Nephron progenitor cell (in vitro differentiated cells): ENCODE results near the gene SNAPC5.
"Not testable (repeated sequence)": the region's sequence is repeated elsewhere in the genome, so short reads cannot be mapped to it uniquely, and the experiment has no call there.

ENCODE experiments used
- DNase-seq: peaks from one replicate; pipeline ENCODE4 v3.0.0; 2021
- H3K27ac Mint-ChIP-seq: 2 replicates; pipeline ENCODE4 v1.8.0; 2021; ENCODE audit warnings: mild to moderate bottlenecking, moderate library complexity, mixed read lengths
- H3K27me3 Mint-ChIP-seq: 2 replicates; pipeline ENCODE4 v1.8.0; 2021; ENCODE audit warnings: mild to moderate bottlenecking, low read depth, mixed read lengths; ENCODE audit not compliant: poor library complexity
- H3K36me3 Mint-ChIP-seq: 2 replicates; pipeline ENCODE4 v1.8.0; 2021; ENCODE audit warnings: low read depth, mixed read lengths
- H3K4me1 Mint-ChIP-seq: 2 replicates; pipeline ENCODE4 v1.8.0; 2021; ENCODE audit warnings: mixed read lengths
- H3K4me3 Mint-ChIP-seq: 2 replicates; pipeline ENCODE4 v1.8.0; 2021; ENCODE audit warnings: mild to moderate bottlenecking, moderate library complexity, mixed read lengths
- H3K9me3 Mint-ChIP-seq: 2 replicates; pipeline ENCODE4 v1.8.0; 2021; ENCODE audit warnings: mild to moderate bottlenecking, moderate library complexity, mixed read lengths
- TF ChIP-seq, protein P1 (sequence below): fragments of 200-600 bp; sonication (generic); IDR thresholded peaks from 2 replicates; pipeline ENCODE4 v1.5.0; 2021; ENCODE audit warnings: antibody characterized with exemption

The SNAPC5 gene

DNA sequence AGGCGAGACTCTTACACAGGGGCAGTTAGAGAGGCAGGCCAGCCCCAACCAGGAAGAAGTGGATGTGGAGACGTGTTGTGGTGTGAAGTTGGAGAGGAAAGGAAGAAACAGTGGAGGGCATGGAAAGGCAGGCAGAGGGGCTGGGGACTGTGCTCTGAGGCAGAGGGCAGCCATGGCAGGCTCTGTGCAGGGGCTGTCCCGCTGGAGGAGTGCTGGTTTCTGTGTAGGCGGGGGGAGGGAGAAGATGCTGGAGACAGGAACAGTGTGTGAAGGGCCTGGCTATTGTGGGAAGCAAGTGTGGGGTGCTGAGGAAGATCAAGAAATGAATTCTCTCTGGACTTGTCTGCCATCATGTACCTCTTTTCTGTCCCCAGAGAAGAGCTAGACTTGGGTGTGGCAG is 21.0 kb downstream of the SNAPC5 start:
- Mint-ChIP-seq H3K36me3 (peaks cover 12% of the 10 kb centered on the region), H3K4me3 (no peak overlapping the region), H3K4me1 (peaks cover 36% of the 10 kb centered on the region), H3K9me3 (no peaks in the 10 kb centered on the region), H3K27me3 (peaks cover 7% of the 10 kb centered on the region), H3K27ac (no peak overlapping the region)
- no peak for DNase-seq
- TF ChIP-seq, protein P1, sequence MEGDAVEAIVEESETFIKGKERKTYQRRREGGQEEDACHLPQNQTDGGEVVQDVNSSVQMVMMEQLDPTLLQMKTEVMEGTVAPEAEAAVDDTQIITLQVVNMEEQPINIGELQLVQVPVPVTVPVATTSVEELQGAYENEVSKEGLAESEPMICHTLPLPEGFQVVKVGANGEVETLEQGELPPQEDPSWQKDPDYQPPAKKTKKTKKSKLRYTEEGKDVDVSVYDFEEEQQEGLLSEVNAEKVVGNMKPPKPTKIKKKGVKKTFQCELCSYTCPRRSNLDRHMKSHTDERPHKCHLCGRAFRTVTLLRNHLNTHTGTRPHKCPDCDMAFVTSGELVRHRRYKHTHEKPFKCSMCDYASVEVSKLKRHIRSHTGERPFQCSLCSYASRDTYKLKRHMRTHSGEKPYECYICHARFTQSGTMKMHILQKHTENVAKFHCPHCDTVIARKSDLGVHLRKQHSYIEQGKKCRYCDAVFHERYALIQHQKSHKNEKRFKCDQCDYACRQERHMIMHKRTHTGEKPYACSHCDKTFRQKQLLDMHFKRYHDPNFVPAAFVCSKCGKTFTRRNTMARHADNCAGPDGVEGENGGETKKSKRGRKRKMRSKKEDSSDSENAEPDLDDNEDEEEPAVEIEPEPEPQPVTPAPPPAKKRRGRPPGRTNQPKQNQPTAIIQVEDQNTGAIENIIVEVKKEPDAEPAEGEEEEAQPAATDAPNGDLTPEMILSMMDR, result no peak

DNA sequence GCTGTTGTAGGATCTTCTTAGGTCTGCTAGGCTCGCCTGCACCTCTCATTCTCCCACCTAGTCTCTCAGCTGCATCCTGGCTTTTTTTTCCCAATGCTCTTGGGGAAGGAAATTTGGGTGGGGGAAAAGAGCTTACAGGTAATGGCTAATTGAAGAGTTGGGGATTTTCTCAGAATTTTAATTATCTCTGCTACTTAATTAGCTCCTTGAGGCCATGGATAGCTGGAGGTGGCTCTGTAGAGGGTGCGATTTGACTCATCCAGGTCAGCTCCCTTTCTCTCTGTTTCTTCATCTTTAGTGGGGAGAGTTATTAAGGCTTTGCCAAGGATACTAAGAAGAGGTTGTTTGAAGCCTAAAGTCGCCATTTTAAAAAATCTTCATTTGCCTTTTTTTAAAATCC is 22.6 kb downstream of the SNAPC5 start:
- H3K4me1 Mint-ChIP-seq, result peaks cover 36% of the 10 kb centered on the region
- no peak overlapping the region for H3K4me3 Mint-ChIP-seq
- H3K9me3 Mint-ChIP-seq, result no peaks in the 10 kb centered on the region
- TF ChIP-seq, protein P1, result no peak
- H3K27ac Mint-ChIP-seq, result no peak overlapping the region
- no peak for DNase-seq
- H3K27me3 Mint-ChIP-seq, result peaks cover 7% of the 10 kb centered on the region
- peaks cover 9% of the 10 kb centered on the region for H3K36me3 Mint-ChIP-seq

- DNase-seq, result no peak
- H3K9me3 Mint-ChIP-seq, result no peaks in the 10 kb centered on the region
- peaks cover 3% of the 10 kb centered on the region for H3K27me3 Mint-ChIP-seq
- H3K4me1 Mint-ChIP-seq, result peaks cover 36% of the 10 kb centered on the region
- TF ChIP-seq, protein P1, result no peak
- H3K27ac Mint-ChIP-seq, result peak overlapping the region; percentile 61
- peaks cover 9% of the 10 kb centered on the region for H3K36me3 Mint-ChIP-seq
- peak overlapping the region; percentile 23 for H3K4me3 Mint-ChIP-seq
These were observed 23.4 kb downstream of the SNAPC5 start for GRCh38 chr15:66474135-66474534.

DNA sequence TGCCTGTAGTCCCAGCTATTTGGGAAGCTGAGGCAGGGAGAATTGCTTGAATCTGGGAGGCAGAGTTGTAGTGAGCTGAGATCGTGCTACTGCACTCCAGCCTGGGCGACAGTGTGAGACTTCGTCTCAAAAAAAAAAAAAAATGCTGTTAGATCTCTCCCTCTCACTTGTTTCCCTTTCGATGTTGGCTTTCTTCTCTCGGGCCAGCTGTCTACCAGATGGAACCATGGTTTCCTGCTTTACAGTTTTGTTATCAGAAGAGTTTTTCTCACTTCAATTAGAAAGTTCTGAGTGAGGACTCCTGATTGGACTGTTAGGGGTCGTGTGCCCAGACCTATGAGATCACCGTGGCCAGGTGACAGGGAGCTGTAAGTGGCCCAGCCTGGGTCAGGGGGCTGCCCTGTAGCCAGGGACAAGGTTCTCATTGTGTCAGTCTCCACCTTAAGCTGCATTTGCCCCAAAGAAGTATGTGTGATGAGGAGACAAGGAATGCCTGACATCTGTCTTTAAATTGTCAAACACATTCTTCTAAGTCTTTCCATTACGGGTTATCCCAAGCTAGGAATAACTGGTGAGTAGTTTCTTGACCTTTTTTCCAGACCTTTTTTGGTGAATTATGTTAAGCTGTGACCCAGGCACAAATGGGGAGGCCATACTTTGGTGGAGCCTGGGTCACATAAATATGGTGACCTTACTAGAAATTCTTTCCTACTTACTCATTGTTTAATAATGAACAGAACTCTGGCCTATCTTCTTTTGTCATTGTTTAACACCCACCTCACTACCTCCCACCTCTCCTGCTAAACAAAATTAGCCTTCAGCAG is 25.2 kb downstream of the SNAPC5 start:
- Mint-ChIP-seq H3K9me3 (no peaks in the 10 kb centered on the region), H3K4me3 (no peak overlapping the region), H3K27ac (peak overlapping the region; percentile 57), H3K36me3 (peaks cover 19% of the 10 kb centered on the region), H3K27me3 (peaks cover 3% of the 10 kb centered on the region), H3K4me1 (peaks cover 36% of the 10 kb centered on the region)
- TF ChIP-seq, protein P1, result no peak
- no peak for DNase-seq

DNA sequence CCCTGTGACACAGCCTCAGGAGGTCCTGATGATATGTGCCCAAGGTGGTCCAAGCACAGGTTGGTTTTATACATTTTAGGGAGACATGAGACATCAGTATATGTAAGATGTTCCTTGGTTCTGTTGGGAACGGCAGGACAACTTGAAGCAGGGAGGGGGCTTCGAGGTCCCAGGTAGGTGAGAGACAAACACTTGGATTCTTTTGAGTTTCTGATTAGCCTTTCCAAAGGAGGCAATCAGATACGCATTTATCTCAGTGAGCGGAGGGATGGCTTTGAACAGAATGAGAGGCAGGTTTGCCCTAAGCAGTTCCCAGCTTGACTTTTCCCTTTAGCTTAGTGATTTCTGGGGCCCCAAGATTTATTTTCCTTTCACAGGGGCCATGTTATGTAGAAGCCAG is 26.7 kb downstream of the SNAPC5 start:
- peaks cover 14% of the 10 kb centered on the region for H3K9me3 Mint-ChIP-seq
- H3K4me3 Mint-ChIP-seq, DNase-seq, H3K27me3 Mint-ChIP-seq, H3K27ac Mint-ChIP-seq: not testable (repeated sequence)
- peaks cover 35% of the 10 kb centered on the region for H3K36me3 Mint-ChIP-seq
- H3K4me1 Mint-ChIP-seq, result peaks cover 36% of the 10 kb centered on the region

GRCh38 chr15:66467162-66468040 is 30.2 kb downstream of the SNAPC5 start:
- not testable (repeated sequence) for H3K27ac Mint-ChIP-seq, H3K4me3 Mint-ChIP-seq

GRCh38 chr15:66465294-66465693 is 32.3 kb downstream of the SNAPC5 start:
- H3K27ac Mint-ChIP-seq, result not testable (repeated sequence)

More at GRCh38 chr15:66467162-66468040, 30.2 kb downstream of the SNAPC5 start:
- Mint-ChIP-seq H3K36me3 (peaks cover 66% of the 10 kb centered on the region), H3K9me3 (peaks cover 33% of the 10 kb centered on the region), H3K4me1 (peaks cover 11% of the 10 kb centered on the region)
- DNase-seq, H3K27me3 Mint-ChIP-seq: not testable (repeated sequence)

More at GRCh38 chr15:66465294-66465693, 32.3 kb downstream of the SNAPC5 start:
- H3K4me3 Mint-ChIP-seq, H3K27me3 Mint-ChIP-seq, DNase-seq: not testable (repeated sequence)
- Mint-ChIP-seq H3K9me3 (peaks cover 33% of the 10 kb centered on the region), H3K4me1 (peaks cover 18% of the 10 kb centered on the region), H3K36me3 (peaks cover 65% of the 10 kb centered on the region)
